Prostate gland (tissue), 2 donors: ENCODE measurements around the gene TP53I13.

Experiments used
- CTCF ChIP-seq, 4 experiments: fragments of 200-600 bp in 2 of 4; fragments of 450-650 bp in 2 of 4; sonication (generic) in 2 of 4; IDR thresholded peaks; 1 replicate in 3 of 4; 2 replicates in 1 of 4; pipeline ENCODE4 v1.5.1; 2016 to 2019; ENCODE audit warnings: antibody characterized with exemption in 4 of 4, mild to moderate bottlenecking in 2 of 4, moderate library complexity in 2 of 4
- POLR2A ChIP-seq: fragments of 450-650 bp; IDR thresholded peaks from one replicate; pipeline ENCODE4 v1.6.1; 2016; ENCODE audit warnings: antibody characterized with exemption, mild to moderate bottlenecking
- POLR2AphosphoS5 ChIP-seq: sonication (generic); formaldehyde crosslinking; IDR thresholded peaks from one replicate; pipeline ENCODE4 v1.6.1; 2017; ENCODE audit warnings: antibody characterized with exemption

DNA sequence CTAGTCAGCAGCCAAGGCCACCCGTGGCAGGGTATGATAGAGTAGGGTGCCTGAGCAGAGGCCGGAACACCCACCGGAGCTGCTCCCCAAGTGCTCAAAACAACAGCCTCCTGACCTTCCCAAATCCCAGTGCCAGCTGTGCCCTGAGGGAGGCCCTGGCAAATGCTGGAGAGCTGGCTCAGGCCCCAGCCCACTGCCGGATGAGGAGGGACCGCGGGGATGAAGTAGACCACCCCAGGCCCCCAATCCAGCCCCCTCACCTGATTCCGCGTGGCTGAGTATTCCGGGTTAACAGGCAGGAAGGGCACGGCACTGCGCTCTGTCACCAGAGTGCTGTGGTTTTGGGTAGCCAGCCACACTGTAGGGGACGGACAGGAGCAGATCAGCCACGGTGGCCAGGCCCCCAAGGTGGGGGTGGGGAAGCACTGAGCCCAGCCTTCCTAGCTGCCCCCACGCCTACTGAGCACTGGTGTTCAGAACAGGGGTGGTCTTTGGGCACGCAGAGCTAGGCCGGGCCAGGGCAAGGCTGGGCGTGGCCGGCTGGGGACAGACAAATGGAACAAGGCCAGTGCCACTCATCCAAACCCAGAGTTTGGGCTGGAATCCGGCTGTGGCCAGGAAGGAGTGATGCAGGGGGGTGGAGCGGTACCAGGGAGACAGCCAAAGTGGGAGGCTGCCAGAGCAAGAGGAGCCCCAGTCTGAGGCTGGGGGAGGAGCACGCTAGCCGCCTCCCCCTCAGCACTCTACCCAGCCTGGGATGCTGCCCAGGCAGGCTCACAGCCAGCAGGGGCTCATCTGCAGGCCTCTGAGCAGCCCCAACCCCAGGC, 9.1 kb downstream of the TP53I13 start:
- TF ChIP-seq POLR2A: no peak
- TF ChIP-seq CTCF (IDR thresholded peaks at IDR 0.05): no peak
- TF ChIP-seq POLR2AphosphoS5: no peak
